Chondrocyte (in vitro differentiated cells): ENCODE data around the gene BCAT1. TPM values are rescaled to one million over a fixed set of nuclear protein-coding genes. Genes with fewer than 3 reads are reported as not detected.
A peak's percentile ranks its signal among the peaks of the same experiment; 100 is the strongest.
"Not testable (repeated sequence)": the region's sequence is repeated elsewhere in the genome, so short reads cannot be mapped to it uniquely, and the experiment has no call there.

Source experiments
- DNase-seq: peaks from one replicate; pipeline ENCODE4 v3.0.0; 2021; ENCODE audit warnings: mixed read lengths, low spot score
- H3K27ac Mint-ChIP-seq: one replicate; pipeline ENCODE4 v1.8.0; 2021; ENCODE audit warnings: mild to moderate bottlenecking, moderate library complexity, mixed read lengths; ENCODE audit not compliant: unreplicated experiment
- H3K27me3 Mint-ChIP-seq: 2 replicates; pipeline ENCODE4 v1.8.0; 2021; ENCODE audit warnings: low read depth, mixed read lengths
- H3K36me3 Mint-ChIP-seq: 2 replicates; pipeline ENCODE4 v1.8.0; 2021; ENCODE audit warnings: low read depth, mixed read lengths
- H3K4me1 Mint-ChIP-seq: 2 replicates; pipeline ENCODE4 v1.8.0; 2021; ENCODE audit warnings: low read depth, mild to moderate bottlenecking, mixed read lengths
- H3K4me3 Mint-ChIP-seq: one replicate; pipeline ENCODE4 v1.8.0; 2021; ENCODE audit warnings: mild to moderate bottlenecking, moderate library complexity, mixed read lengths; ENCODE audit not compliant: unreplicated experiment
- H3K9me3 Mint-ChIP-seq: 2 replicates; pipeline ENCODE4 v1.8.0; 2021; ENCODE audit warnings: low read depth, mixed read lengths
- total RNA-seq: library from RNA; stranded (reverse); gene quantifications from 3 replicates; pipeline ENCODE4 v1.2.1, GENCODE V29; 2021
- TF ChIP-seq, protein P1 (sequence below): fragments of 200-600 bp; sonication (generic); IDR thresholded peaks from 2 replicates; pipeline ENCODE4 v1.5.0; 2021; ENCODE audit warnings: antibody characterized with exemption, mild to moderate bottlenecking, moderate library complexity

Gene BCAT1
- total RNA-seq, 1 donor from 2014 or later, result 240 TPM

DNA sequence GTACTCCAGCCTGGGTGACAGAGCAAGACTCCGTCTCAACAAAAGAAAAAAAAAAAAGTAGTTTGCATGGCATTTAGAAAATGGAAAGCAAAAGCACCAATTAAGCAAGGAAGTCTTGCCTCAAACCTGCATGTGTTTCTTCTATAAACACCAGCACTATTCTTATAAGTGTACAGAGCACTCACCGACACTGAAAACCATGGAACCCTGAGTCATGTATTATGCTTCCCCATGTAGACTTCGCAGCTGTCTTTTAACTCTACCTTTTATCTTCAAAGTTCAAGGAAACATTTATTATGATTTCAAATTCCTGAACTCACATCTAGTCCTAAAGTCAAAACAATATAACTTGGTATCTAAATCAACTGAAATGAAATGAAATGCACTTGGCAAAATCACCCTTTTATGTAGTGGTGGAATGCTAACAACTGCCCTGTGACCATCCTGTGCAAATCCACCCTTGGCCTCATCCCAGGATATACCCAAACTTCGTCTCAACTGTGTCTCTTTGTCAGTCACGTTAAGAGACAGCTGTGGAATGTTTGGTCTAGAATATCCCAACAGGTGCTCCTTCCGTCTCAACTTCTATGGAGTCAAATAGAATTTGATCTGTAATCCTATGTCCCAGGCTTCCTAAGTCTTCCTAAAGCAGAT, 4.8 kb downstream of the BCAT1 start:
- no peak for DNase-seq
- H3K4me3 Mint-ChIP-seq, result peak overlapping the region; percentile 5
- no peaks in the 10 kb centered on the region for H3K9me3 Mint-ChIP-seq
- H3K27me3 Mint-ChIP-seq, result no peaks in the 10 kb centered on the region
- H3K4me1 Mint-ChIP-seq, result peaks cover 68% of the 10 kb centered on the region
- peaks cover 13% of the 10 kb centered on the region for H3K36me3 Mint-ChIP-seq
- H3K27ac Mint-ChIP-seq, result peak overlapping the region; percentile 81
- TF ChIP-seq, protein P1, sequence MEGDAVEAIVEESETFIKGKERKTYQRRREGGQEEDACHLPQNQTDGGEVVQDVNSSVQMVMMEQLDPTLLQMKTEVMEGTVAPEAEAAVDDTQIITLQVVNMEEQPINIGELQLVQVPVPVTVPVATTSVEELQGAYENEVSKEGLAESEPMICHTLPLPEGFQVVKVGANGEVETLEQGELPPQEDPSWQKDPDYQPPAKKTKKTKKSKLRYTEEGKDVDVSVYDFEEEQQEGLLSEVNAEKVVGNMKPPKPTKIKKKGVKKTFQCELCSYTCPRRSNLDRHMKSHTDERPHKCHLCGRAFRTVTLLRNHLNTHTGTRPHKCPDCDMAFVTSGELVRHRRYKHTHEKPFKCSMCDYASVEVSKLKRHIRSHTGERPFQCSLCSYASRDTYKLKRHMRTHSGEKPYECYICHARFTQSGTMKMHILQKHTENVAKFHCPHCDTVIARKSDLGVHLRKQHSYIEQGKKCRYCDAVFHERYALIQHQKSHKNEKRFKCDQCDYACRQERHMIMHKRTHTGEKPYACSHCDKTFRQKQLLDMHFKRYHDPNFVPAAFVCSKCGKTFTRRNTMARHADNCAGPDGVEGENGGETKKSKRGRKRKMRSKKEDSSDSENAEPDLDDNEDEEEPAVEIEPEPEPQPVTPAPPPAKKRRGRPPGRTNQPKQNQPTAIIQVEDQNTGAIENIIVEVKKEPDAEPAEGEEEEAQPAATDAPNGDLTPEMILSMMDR, result no peak

DNA sequence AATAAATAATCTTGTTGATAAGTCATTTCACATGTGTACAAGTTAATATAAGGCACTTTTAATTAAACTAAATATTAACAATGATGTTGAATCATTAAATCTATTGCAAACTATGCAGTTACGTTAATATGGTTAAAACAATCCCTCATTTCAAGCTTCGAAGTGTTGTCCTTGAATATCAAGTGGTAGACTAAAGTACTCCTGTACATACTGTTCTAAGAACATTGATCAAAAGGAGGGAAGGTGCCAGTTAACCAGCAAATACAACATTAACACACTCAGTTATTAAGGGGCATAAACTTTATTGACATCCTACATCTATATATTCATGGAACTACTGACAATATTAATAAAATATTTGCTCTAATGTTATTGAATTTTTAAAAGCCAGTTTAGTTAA, 8.7 kb downstream of the BCAT1 start:
- no peaks in the 10 kb centered on the region for H3K27me3 Mint-ChIP-seq
- H3K27ac Mint-ChIP-seq, result peak overlapping the region; percentile 24
- peaks cover 9% of the 10 kb centered on the region for H3K36me3 Mint-ChIP-seq
- H3K4me1 Mint-ChIP-seq, result peaks cover 45% of the 10 kb centered on the region
- TF ChIP-seq, protein P1, result no peak
- no peaks in the 10 kb centered on the region for H3K9me3 Mint-ChIP-seq
- no peak for DNase-seq
- no peak overlapping the region for H3K4me3 Mint-ChIP-seq

DNA sequence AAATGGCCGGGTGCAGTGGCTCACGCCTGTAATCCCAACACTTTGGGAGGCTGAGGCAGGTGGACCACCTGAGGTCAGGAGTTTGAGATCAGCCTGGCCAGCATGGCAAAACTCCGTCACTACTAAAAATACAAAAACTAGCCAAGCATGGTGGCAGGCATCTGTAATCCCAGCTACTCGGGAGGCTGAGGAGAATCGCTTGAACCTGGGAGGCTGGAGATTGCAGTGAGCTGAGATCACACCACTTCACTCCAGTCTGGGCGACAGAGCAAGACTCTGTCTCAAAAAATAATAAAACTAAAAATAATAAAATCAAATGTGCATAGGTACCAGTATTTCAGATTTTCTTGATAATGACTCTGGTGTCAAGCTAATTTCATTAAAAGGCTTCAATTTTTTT, 9.3 kb downstream of the BCAT1 start:
- H3K9me3 Mint-ChIP-seq, H3K4me3 Mint-ChIP-seq, DNase-seq, H3K36me3 Mint-ChIP-seq, H3K27me3 Mint-ChIP-seq: not testable (repeated sequence)
- peaks cover 39% of the 10 kb centered on the region for H3K4me1 Mint-ChIP-seq
- peak overlapping the region; percentile 23 for H3K27ac Mint-ChIP-seq

DNA sequence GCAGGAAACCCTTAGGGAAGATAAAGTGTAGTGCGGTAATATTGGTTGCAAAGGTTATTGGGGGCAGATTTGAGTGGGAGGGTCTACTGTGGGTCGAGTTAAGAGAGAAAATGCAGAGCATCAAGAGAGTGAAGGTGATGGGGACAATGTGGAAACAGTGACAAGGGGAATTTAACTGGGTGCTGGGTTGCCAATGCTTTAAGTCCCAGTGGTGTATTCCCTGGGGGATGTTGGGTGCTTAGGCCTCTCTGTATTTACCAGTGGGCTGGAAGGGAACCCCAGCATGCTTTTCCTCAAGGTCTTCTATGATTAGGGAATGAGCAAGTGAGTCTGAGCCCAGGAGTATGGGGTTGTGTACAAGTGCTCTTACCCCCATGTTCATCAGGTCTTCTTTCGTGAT, 10.6 kb downstream of the BCAT1 start:
- Mint-ChIP-seq H3K27me3 (no peaks in the 10 kb centered on the region), H3K9me3 (no peaks in the 10 kb centered on the region), H3K27ac (no peak overlapping the region), H3K4me3 (no peak overlapping the region), H3K4me1 (peaks cover 31% of the 10 kb centered on the region), H3K36me3 (peaks cover 4% of the 10 kb centered on the region)
- DNase-seq, result no peak
- TF ChIP-seq, protein P1, result no peak

DNA sequence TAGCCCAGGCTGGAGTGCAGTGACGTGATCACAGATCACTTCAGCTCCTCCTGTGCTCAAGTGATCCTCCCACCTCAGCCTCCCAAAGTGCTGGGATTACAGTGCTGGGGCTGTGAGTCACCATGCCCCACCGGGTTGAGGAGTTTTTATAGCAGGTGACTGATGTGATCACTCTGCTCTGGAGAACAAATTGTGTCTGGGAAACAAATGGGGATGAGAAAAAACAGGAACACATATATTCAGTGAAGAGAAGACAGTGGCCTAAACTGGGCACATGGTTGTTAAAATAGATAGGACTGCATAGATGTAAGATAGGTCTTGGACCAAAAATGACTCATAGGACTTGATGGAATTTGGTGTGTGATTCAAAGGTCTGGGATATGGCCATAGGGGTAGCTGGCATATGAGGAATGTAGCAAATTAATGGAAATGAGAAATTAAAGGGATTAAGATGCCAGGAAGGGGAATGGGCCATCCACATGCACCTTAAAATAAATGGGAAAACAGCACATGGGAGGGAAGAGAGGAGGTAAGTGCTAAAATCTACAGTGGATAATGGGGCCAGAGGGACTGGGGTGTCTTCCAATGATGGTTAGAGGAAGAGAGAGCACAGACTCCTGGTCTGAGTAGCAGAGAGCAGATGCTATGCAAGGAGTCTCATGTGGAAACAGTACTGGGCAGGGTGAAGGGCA, 11.2 kb downstream of the BCAT1 start:
- peaks cover 4% of the 10 kb centered on the region for H3K36me3 Mint-ChIP-seq
- DNase-seq, result no peak
- peaks cover 27% of the 10 kb centered on the region for H3K4me1 Mint-ChIP-seq
- TF ChIP-seq, protein P1, result no peak
- H3K4me3 Mint-ChIP-seq, result no peak overlapping the region
- H3K27ac Mint-ChIP-seq, result no peak overlapping the region
- no peaks in the 10 kb centered on the region for H3K9me3 Mint-ChIP-seq
- H3K27me3 Mint-ChIP-seq, result no peaks in the 10 kb centered on the region
